Stomach (tissue), 9 donors: Measurements from ENCODE around the gene CDKL4. TPM values are rescaled to one million over a fixed set of nuclear protein-coding genes. Genes with fewer than 3 reads are reported as not detected.
"Not testable (repeated sequence)": the region's sequence is repeated elsewhere in the genome, so short reads cannot be mapped to it uniquely, and the experiment has no call there.

ENCODE experiments used
- DNase-seq, 2 donors: peaks; one replicate each; pipeline versions ENCODE4 v3.0.0 to v3.0.0-alpha.2; 2013 to 2019
- H3K27ac ChIP-seq, 5 donors: fragments of 200-600 bp in 4 of 5; sonication (generic) in 4 of 5; one replicate each; pipeline ENCODE4 v1.5.1; 2013 to 2019; ENCODE audit warnings: mild to moderate bottlenecking in 1 of 5, moderate library complexity in 1 of 5
- H3K27me3 ChIP-seq, 3 donors: fragments of 200-600 bp; sonication (generic); one replicate each; pipeline ENCODE4 v1.5.1; 2017 to 2019; ENCODE audit warnings: mixed run types in 1 of 3
- H3K36me3 ChIP-seq, 4 donors: fragments of 200-600 bp; sonication (generic); 1 replicate in 3 of 4; 2 replicates in 1 of 4; pipeline ENCODE4 v1.5.1; 2016 to 2019
- H3K4me1 ChIP-seq, 4 donors: fragments of 200-600 bp; sonication (generic); one replicate each; pipeline ENCODE4 v1.5.1; 2016 to 2019
- H3K4me3 ChIP-seq, 4 donors: fragments of 200-600 bp; sonication (generic) in 3 of 4; one replicate each; pipeline ENCODE4 v1.5.1; 2016 to 2019; ENCODE audit warnings: mild to moderate bottlenecking in 1 of 4
- H3K9me3 ChIP-seq, 4 donors: fragments of 200-600 bp; sonication (generic); one replicate each; pipeline ENCODE4 v1.5.1; 2016 to 2019
- CTCF ChIP-seq, 7 experiments: fragments of 450-650 bp in 4 of 7; fragments of 200-600 bp in 3 of 7; sonication (generic) in 3 of 7; IDR thresholded peaks; one replicate each; pipeline ENCODE4 v1.5.1; 2016 to 2019; ENCODE audit warnings: antibody characterized with exemption in 7 of 7, control low read depth in 2 of 7, mild to moderate bottlenecking in 1 of 7
- EP300 ChIP-seq: sonication (generic); formaldehyde crosslinking; IDR thresholded peaks from one replicate; pipeline ENCODE4 v1.6.1; 2017; ENCODE audit warnings: antibody characterized with exemption
- POLR2A ChIP-seq, 4 donors: fragments of 450-650 bp; IDR thresholded peaks; one replicate each; pipeline ENCODE4 v1.6.1; 2016; ENCODE audit warnings: antibody characterized with exemption in 4 of 4, control low read depth in 2 of 4, mild to moderate bottlenecking in 1 of 4, moderate library complexity in 1 of 4
- POLR2AphosphoS5 ChIP-seq, 3 donors: sonication (generic); formaldehyde crosslinking; IDR thresholded peaks; one replicate each; pipeline ENCODE4 v1.6.1; 2016; ENCODE audit warnings: antibody characterized with exemption in 3 of 3
- WGBS, 5 donors: extraction: QIAGEN DNeasy Blood & Tissue Kit in 3 of 5; methylation state at CpG; one replicate each; pipeline versions ENCODE4 v1.1.5 to v1.1.7; 2013 to 2018; 5-methylcytosine and 5-hydroxymethylcytosine counted together
- intact Hi-C: fragments of 100-400 bp; cut with DNase I; formaldehyde crosslinking; loops from one replicate; pipeline ENCODE4 v1.15.1; 2023; ENCODE audit warnings: low total_unique reads
- polyA plus RNA-seq, 3 donors: library from polyadenylated mRNA; stranded (reverse); fragments of 200-250 nt; gene quantifications; one replicate each; pipeline ENCODE4 v1.2.3, GENCODE V29; 2013
- total RNA-seq, 5 donors: library from RNA; depleted of rRNA; stranded (reverse); fragments of >200 nt; gene quantifications; one replicate each; pipeline versions ENCODE4 v1.1.0 to v1.2.3, GENCODE V29; 2014 to 2016
- donor health status: healthy with polysubstance abuse.
- donor health status: Bipolar disorder and iron deficiency.
- donor health status: healthy.

The CDKL4 gene
- total and polyA plus RNA-seq, 8 donors = 3.2 to 4.2 TPM; not detected in 6

GRCh38 chr2:39141334-39142271 lies 102.2 kb downstream of the CDKL4 start:
- Histone ChIP-seq H3K4me1 (peaks cover 0 to 24% (median 11%) of the 10 kb centered on the region in 4 donors), H3K36me3 (no peaks in the 10 kb centered on the region), H3K27me3 (no peaks in the 10 kb centered on the region), H3K9me3 (no peaks in the 10 kb centered on the region), H3K27ac (no peak overlapping the region), H3K4me3 (no peak overlapping the region)
- intact Hi-C loops = no loop called here
- TF ChIP-seq CTCF (IDR thresholded peaks at IDR 0.05) (no peak), POLR2A (IDR thresholded peaks at IDR 0.05) (no peak), EP300 (no peak), POLR2AphosphoS5 (IDR thresholded peaks at IDR 0.05) (no peak)
- WGBS, 5 donors = 42 to 53% (median 46%) methylated on average over 8 of the region's 8 CpGs
- no peak for DNase-seq

GRCh38 chr2:39140948-39141333 lies 102.8 kb downstream of the CDKL4 start:
- intact Hi-C loops, H3K4me3 ChIP-seq, H3K27me3 ChIP-seq, DNase-seq, H3K9me3 ChIP-seq, H3K27ac ChIP-seq, H3K36me3 ChIP-seq: not testable (repeated sequence)
- 73 to 77% (median 76%) methylated on average over 7 of the region's 7 CpGs for WGBS, 5 donors
- H3K4me1 ChIP-seq = peaks cover 0 to 24% (median 11%) of the 10 kb centered on the region in 4 donors

GRCh38 chr2:39140322-39140847 lies 103.4 kb downstream of the CDKL4 start:
- 22 to 53% (median 39%) methylated on average over 3 of the region's 3 CpGs for WGBS, 5 donors
- Histone ChIP-seq H3K9me3 (no peaks in the 10 kb centered on the region), H3K4me1 (peaks cover 0 to 24% (median 11%) of the 10 kb centered on the region in 4 donors), H3K36me3 (no peaks in the 10 kb centered on the region), H3K4me3 (no peak overlapping the region), H3K27ac (no peak overlapping the region), H3K27me3 (no peaks in the 10 kb centered on the region)
- intact Hi-C loops = no loop called here
- DNase-seq = no peak
- TF ChIP-seq POLR2A (IDR thresholded peaks at IDR 0.05) = no peak
- no peak for TF ChIP-seq POLR2AphosphoS5 (IDR thresholded peaks at IDR 0.05)
- no peak for TF ChIP-seq EP300
- no peak for TF ChIP-seq CTCF (IDR thresholded peaks at IDR 0.05)

- no peaks in the 10 kb centered on the region for H3K36me3 ChIP-seq
- TF ChIP-seq CTCF (IDR thresholded peaks at IDR 0.05) (no peak), POLR2A (IDR thresholded peaks at IDR 0.05) (no peak), EP300 (no peak), POLR2AphosphoS5 (IDR thresholded peaks at IDR 0.05) (no peak)
Measured at GRCh38 chr2:39139511-39140237, 104.1 kb downstream of the CDKL4 start.

More at GRCh38 chr2:39139511-39140237, 104.1 kb downstream of the CDKL4 start:
- Histone ChIP-seq H3K27me3 (no peaks in the 10 kb centered on the region), H3K4me3 (no peak overlapping the region), H3K4me1 (peaks cover 0 to 24% (median 11%) of the 10 kb centered on the region in 4 donors), H3K27ac (no peak overlapping the region), H3K9me3 (no peaks in the 10 kb centered on the region)
- DNase-seq = no peak
- intact Hi-C loops = no loop called here
- WGBS, 5 donors = 47 to 53% (median 52%) methylated on average over 2 of the region's 2 CpGs
